Stimulated activated CD8-positive, alpha-beta memory T cell treated with anti-CD3 and anti-CD28 coated beads, Interleukin-15, amount 100 ng/mL, for 24 hours (primary cell): ENCODE measurements around the gene RGS10.
A peak's percentile ranks its signal among the peaks of the same experiment; 100 is the strongest.

Experiments
- DNase-seq: peaks from one replicate; pipeline ENCODE4 v3.0.0-alpha.2; 2020; ENCODE audit warnings: low read depth

The RGS10 gene

GRCh38 chr10:119518176-119518575 is 24.3 kb downstream of the RGS10 start:
- DNase-seq, result no peak

GRCh38 chr10:119517235-119518141 is 25.0 kb downstream of the RGS10 start:
- no peak for DNase-seq

DNA sequence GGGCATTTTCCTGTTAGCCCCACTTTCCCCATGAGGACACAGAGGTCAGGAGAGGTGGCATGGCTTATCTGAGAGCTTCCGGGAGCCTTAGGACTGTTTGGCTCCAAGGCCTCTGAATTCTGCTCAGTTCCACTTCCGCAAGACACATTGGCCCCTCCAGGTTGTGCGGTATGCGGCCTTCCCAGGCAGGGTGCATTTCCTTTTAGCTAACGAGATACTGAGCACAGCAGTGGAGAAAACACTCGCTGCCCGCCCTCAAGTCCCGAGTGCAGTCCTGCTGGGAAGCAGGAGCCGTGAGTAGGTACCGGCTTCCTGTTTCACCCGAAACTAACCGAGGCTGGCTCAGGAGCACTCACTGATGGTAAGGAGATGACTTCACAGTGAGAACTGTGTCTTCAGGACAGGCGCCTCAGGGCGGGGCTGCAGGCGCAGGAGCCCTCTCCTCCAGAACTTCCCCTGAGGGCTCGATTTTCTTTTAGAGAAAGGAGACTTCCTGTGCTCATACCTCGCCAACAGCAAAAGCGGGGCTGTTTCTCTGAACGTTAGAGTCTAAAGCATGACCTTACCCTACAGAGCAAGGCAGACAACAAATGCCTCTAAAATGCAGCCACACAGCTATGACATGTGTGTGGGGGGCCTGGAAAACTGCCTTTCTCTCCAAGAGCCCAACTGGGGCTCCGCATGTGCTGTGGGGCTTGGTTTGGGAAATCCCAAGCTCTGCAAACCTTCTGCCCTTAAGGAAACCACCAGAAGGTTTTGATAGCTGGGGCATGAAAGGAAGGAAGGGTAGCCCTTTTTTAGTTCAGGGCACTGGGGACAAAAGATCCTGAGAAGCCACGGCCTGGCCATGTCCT is 25.9 kb downstream of the RGS10 start:
- DNase-seq, result no peak

DNA sequence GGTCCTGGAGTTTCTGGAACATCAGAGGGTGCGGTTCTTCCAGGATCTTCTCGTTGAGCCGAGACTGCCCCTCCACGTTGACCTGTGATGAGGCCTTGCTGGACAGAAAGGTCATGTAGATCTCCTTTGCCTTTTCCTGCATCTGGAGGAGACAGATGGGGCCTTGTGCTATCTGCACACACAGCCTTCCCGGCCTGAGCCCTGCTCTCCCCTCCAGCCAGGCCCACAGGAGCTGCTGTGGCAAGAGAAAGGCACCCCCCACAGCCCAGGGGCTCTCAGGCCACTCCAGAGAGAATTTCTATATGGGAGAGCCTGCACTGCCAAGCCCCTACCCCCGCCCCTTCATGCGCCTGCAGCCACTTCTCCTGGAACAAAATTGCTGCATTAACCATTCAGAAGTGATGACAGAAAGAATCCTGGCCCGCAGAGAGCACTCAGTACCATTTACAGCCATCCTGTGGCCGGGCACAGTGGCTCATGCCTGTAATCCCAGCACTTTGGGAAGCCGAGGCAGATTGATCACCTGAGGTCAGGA is 26.9 kb downstream of the RGS10 start:
- no peak for DNase-seq

DNA sequence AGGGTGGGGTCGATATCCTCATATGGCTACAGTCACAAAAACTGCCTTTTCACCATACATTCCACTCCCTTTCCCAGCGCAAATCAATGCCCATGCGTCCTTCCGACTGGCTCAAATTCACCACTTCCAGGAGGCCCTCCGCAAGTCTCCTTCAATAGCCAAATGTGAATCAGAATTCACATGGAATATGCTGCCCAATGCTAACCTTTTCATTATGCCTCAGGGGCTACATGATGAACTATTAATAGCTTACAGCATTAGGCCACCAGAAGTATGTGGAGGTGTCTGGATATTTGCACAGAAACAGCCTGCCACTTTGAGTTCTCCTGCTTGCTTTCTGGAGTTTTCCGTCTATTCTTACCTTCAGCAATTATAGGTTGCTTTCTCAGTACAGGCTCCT is 27.7 kb downstream of the RGS10 start:
- no peak for DNase-seq

- no peak for DNase-seq
Measured at GRCh38 chr10:119511828-119512515, 30.5 kb downstream of the RGS10 start.

- no peak for DNase-seq
Measured at GRCh38 chr10:119509909-119510451, 32.5 kb downstream of the RGS10 start.

DNA sequence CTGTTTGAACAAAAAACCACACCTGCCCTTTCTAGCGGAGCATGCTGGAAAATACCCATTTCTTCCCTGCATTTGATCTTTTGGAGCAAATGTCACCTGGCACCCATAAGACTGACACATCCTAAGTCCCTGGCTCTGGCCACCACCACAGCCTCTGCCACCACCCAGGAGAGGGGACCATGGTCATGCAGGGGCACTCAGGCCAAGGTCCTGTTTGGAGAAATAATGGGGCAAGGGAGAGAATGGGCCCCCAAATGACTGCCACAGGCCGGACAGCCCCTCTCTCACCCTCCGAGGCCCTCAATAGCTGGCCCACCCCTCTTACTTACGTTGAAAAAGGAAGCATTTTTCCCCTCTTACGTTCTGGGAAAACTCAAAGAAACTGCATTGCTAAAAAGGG is 35.4 kb downstream of the RGS10 start:
- DNase-seq, result no peak

- DNase-seq, result no peak
Measured at GRCh38 chr10:119505588-119506315, 36.8 kb downstream of the RGS10 start.

GRCh38 chr10:119505131-119505551 is 37.4 kb downstream of the RGS10 start:
- DNase-seq, result no peak

DNA sequence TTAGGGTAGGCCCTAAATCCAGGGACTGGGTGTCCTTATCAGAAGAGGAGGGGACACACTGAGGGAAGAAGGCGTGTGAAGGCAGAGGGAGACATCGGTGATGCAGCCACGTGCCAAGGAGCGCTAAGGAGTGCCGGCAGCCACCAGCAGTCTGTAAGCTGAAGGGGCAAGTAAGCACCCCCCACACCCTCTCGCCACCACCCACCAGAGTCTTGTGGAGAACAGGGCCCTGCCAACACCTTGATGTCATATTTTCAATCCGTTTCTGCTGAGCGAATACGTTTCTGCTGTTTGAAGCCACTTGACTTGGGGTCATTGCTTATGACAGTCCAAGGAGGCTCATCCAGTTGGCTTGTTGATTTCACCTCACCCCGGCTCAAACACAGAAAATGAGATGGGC is 37.9 kb downstream of the RGS10 start:
- DNase-seq, result no peak

- no peak for DNase-seq
Measured at GRCh38 chr10:119503821-119504220, 38.7 kb downstream of the RGS10 start.

DNA sequence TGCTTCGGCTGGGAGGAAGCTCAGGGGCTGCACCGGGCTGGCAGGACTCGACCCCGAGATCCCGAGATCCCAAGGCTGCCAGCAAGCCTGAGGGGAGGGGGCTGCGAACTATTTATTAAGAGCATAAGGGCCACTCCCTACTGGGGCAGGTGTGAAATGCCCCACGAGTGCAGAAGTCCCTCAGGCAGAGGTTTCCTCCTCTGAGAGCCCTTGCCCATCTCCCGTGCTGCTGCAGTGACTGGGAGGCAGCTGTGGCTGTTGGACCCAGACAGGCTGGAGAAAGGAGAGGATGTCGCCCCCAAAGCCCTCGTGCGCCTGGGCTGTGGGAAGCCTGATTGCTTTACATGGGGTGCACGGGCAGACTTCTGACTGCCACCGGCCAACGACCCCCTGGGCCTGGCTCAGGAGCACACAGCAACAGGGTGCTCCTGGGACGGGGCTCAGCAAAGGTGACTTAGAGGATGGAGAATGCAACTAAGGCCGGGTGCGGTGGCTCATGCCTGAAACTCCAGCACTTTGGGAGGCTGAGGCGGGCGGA is 39.8 kb downstream of the RGS10 start:
- DNase-seq, result no peak

DNA sequence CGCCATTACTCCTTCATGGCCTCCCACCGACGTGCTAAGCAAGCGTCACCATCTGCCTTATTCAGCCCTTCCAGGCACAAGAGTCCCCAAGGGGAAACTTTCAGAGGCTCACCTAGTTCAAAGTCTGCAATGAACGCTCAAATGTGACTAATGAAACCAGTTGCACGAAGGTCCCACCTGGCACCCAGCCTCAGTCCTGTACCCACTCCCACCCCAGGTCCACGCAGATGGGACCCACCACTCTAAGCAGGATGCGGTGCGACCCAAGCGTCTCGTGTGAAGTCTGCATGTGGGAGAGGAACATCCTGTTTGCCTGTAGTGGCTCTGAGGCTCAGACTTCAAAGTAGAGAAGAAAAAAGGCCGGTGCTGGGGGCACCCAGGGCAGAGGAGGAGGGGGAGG is 40.3 kb downstream of the RGS10 start:
- DNase-seq, result peak; percentile 35

DNA sequence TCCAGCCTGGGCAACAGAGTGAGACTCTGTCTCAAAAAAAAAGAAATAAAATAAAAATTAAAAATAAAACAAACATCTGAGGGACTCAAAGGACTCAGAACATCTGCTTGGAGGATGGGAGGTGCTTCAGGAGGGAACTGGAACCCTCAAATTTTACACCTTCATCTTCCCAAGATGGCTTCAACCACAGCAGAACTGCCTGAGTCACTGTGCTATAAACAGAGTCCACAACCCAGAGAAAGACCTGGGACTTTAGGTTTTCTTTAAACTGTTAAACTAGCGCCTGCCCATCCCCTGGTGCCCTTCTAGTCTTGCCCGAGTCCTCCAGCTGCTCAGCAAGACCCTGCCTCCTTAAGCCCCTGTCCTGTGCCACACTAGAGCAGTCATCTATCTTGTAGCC is 40.8 kb downstream of the RGS10 start:
- no peak for DNase-seq

DNA sequence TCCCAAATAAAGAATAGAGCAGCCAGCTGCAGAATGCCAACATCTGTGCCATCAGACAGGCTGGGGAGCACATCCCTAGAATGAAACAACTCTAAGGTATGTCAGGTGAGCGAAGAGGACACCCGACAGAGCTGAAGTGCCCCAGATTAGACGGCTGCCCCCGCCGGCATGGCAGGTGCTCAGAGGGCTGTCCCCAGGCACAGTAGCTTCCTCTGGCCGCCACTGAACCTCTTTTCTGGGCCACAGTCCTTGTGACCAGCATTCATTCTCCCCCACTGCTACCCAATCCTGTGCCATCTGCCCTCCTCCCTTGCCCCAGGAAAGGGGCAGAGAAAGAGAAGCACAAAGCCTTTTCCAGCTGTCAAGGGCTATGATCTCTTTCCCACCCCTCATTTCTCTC is 41.7 kb downstream of the RGS10 start:
- DNase-seq, result no peak

DNA sequence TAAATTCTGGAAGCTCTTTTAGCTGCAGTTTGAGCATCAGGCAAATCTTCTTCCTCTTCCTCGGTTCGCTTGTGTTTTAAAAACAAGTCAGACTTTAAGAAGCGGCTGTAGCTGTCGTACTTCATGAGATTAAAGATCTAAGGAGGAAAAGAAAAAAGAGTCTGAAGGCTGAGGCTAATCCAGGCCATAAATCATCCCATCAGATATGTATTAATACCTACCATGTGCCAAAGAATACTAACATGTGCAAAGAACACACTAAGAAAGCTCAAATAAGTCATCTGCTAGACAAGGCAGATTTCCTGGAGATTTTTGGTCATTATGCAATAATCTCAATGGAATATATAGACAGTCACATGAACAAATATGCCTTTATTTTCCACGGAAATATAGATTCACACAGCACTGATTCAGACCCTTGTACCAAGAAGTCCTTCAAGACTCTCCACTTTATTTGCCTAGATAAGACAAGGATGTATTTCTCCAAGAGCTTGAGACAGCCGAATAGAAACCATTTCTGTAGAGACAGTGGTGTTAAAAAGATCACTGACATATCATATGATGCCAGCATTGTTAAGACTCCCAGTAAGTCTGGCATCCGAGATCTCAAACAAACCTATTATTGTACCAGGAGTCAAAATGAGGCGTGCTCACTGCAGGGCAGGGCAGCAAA is 42.3 kb downstream of the RGS10 start:
- DNase-seq, result no peak

DNA sequence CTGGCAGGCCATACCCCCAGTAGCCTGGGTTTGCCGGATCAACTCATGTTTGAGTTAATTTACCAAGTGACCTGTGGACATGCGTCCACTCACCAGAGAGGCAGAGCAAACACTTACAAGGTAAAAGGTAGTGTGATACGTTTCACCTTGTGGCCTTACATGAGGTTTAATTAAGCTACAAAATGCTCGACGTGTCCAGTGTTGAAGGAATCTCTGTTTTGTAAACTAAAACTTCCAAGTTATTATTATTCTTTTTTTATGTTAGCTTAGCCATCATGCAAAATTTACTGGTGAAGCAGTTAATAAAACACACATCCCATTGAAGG is 42.9 kb downstream of the RGS10 start:
- no peak for DNase-seq

- no peak for DNase-seq
Measured at GRCh38 chr10:119498889-119499676, 43.4 kb downstream of the RGS10 start.

DNA sequence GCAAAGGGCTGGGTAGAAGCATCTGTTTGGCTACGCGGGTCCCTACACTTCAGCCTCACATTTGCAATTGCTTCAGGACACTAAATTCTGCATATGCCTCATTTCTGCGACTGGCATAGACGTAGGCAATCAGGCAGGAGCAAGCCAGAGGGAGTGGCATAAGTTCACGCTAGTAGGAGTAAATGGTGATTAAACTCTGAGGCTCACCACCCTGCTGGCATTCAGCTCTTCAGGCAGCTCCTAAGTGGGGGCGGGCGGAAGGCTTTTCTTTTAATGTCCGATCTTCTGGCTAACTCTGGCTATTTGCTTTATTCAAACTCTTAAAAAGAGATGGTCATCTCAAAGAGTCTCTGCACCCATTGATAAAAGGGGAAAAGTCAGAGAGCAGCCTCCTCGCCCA is 45.3 kb downstream of the RGS10 start:
- DNase-seq, result no peak
